ENCODE data around the gene DDB1. TPM values are rescaled to one million over a fixed set of nuclear protein-coding genes. Genes with fewer than 3 reads are reported as not detected.

DDB1 gene
- total and polyA plus RNA-seq, 2 of the 13 experiments (the other 11 are each of a cell fraction or from before 2014, with no cell fraction given): 217 to 266 TPM

- TF ChIP-seq ZNF564 (CRISPR knock-in tag; IDR thresholded peaks at IDR 0.05) (peak; percentile 79), ZBTB25 (CRISPR knock-in tag; IDR thresholded peaks at IDR 0.05) (no peak), MTA1 (CRISPR knock-in tag; IDR thresholded peaks at IDR 0.05; ENCODE audit: borderline replicate concordance) (no peak; the same call in 1 of the 2 replicates), NONO (IDR thresholded peaks at IDR 0.05) (no peak), NONO (CRISPR knock-in tag; conservative IDR thresholded peaks at IDR 0.05) (peak; percentile 78; the same call in 1 of the 2 replicates), ARID3A (IDR thresholded peaks at IDR 0.05; ENCODE audit: low read depth, low read length) (no peak), ZNF607 (CRISPR knock-in tag; IDR thresholded peaks at IDR 0.05; ENCODE audit: borderline replicate concordance) (peak; percentile 94), THAP7 (CRISPR knock-in tag; IDR thresholded peaks at IDR 0.05) (peak; percentile 62; the same call in 1 of the 2 replicates), BORCS8-MEF2B (CRISPR knock-in tag; IDR thresholded peaks at IDR 0.05) (0 out of 2 replicates have a peak, but pooled peaks have one; percentile 11), MIER2 (CRISPR knock-in tag; IDR thresholded peaks at IDR 0.05) (no peak), GATAD1 (CRISPR knock-in tag; IDR thresholded peaks at IDR 0.05) (peak; percentile 16; the same call in 1 of the 2 replicates), NAIF1 (CRISPR knock-in tag; IDR thresholded peaks at IDR 0.05; ENCODE audit: borderline replicate concordance) (no peak), SALL2 (CRISPR knock-in tag; IDR thresholded peaks at IDR 0.05) (no peak; the same call in 1 of the 2 replicates), ARNT (IDR thresholded peaks at IDR 0.05) (no peak), GMEB2 (CRISPR knock-in tag; IDR thresholded peaks at IDR 0.05; ENCODE audit: low read depth) (no peak), SKIL (CRISPR knock-in tag; IDR thresholded peaks at IDR 0.05; ENCODE audit: borderline replicate concordance) (peak; percentile 32; the same call in 1 of the 2 replicates), ZSCAN30 (CRISPR knock-in tag; IDR thresholded peaks at IDR 0.05) (no peak), ZNF703 (CRISPR knock-in tag; IDR thresholded peaks at IDR 0.05; ENCODE audit: borderline replicate concordance) (no peak; the same call in 1 of the 2 replicates), FOXA3 (CRISPR knock-in tag; IDR thresholded peaks at IDR 0.05) (no peak), TMF1 (CRISPR knock-in tag; IDR thresholded peaks at IDR 0.05; ENCODE audit: low read depth) (peak; percentile 79; the same call in 1 of the 2 replicates), NFE2L1 (CRISPR knock-in tag; IDR thresholded peaks at IDR 0.05; ENCODE audit: borderline replicate concordance) (no peak), MTF1 (CRISPR knock-in tag; IDR thresholded peaks at IDR 0.05) (no peak; the same call in 1 of the 2 replicates)
Observed at GRCh38 chr11:61294717-61295595, 37.9 kb downstream of the DDB1 start, which contains the start of gene VWCE (continued).
